NCI-H2196 (cell line): ENCODE results near the gene ARL3.
"Not testable (repeated sequence)": the region's sequence is repeated elsewhere in the genome, so short reads cannot be mapped to it uniquely, and the experiment has no call there.

Source experiments
- DNase-seq: peaks from one replicate; lab custom pipeline; 2025; ENCODE audit not compliant: unreplicated experiment; lab: John Stamatoyannopoulos, UW

ARL3 gene, protein sequence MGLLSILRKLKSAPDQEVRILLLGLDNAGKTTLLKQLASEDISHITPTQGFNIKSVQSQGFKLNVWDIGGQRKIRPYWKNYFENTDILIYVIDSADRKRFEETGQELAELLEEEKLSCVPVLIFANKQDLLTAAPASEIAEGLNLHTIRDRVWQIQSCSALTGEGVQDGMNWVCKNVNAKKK

DNA sequence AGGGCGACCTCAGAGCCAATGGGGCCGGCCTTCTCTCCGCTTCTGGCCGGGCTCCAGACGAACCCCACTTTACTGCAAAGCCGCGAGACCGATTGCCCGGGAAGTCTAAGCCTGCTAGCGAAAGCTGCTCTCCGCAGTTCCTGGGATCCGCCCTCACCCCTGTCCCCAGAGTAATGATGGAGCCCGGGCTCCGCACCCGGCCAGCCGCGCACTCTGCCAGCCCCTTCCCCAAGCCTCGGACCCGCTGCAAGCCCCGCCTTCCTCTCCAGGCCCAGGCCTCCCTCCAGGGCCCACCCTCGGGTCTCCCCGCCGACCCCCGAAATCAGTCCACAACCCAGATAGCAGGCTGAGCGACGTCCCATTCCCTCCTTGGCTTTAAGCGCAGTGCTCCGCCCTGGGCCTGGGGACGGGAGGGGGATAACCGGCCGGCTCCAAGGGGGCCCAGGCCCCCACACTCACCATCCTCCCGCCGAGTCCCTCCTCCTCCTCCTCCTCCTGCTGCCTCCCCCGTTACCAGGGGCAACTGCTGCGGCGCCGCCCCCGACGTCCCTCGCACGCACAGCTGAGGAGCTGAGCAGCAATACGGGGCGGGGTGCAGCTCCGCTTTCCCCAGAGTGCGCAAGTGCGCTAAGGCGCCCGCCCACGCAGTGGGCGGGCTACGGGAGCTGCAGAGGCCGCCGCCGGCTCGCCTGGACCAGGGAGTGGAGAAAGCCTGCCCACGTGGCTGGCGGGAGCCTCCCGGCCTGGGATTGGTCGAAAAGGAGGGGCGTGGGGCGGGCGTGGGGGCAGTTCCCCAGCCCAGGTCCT lies at the start of gene ARL3:
Gene ARL3 (minus strand): TSS at position 584 of the 807 bp plus-strand sequence. CDS start 122 bp downstream, at position 462.
- peak; percentile 91 for DNase-seq

DNA sequence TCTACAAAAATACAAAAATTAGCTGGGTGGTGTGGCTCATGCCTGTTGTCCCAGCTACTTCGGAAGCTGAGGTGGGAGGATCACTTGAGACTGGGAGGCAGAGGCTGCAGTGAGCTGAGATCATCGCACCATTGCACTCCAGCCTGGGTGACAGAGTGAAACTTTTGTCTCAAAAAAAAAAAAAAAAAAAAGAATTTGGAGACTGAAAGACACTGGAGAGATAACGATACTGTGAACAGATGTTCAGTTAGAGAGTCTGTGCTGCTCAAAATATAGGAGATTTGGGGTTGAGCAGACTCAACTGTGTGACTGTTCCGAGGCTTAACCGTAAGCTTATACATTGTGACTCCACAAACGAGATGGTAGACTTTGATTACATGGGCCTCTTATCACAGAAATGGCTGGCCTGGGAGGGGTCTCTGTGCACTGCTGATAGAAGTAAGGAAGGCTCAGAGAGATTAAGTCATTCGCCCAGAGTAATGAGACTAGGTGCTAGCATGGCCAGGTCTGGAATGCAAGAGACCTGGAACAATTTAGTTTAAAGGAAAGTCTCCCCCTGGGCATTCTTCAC lies 48.9 kb upstream of the ARL3 start:
- DNase-seq = no peak

DNA sequence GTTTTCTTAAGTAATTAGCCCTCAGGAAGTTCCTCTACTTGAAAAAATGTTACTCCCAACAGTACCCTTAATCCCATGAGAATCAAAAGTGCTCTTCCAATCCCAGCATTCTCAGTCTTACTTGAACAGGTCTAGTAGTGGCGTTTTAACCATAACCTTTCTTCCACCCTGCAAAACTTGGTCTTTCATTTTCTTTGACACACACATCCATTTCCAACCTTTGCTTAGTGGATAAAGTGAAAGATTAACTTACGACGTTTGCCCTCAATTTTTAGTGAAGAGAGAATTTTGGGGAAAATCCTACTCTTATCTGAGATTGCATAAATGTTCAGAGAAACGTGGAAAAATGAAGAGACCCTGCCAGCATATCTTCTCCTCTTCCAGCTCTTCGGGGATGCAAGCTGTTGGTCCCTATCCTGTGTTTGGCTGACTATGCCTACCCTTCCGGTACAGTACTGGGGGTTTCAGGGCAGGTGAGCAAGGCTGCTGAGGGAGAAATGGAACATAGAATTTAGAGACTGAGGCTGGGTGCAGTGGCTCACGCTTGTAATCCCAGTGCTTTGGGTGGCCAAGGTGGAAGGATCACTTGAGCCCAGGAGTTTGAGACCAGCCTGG lies 48.3 kb upstream of the ARL3 start:
- DNase-seq = no peak

DNA sequence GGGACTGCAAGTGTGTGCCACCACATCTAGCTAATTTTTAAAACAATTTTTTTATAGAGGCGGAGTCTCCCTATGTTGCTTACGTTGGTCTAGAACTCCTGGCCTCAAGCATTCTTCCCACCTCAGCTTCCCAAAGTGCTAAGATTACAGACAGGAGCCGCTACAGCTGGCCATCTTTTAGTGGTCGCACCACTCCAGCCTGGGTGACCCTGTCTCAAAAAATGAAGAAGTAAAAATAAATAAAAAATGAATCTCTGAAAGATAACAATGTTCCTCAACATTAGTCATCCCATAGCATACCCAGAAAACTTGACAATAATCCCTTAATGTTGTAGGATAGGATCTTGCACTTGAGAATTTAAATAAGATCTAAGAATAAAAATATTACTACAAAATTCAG lies 47.8 kb upstream of the ARL3 start:
- DNase-seq = no peak

DNA sequence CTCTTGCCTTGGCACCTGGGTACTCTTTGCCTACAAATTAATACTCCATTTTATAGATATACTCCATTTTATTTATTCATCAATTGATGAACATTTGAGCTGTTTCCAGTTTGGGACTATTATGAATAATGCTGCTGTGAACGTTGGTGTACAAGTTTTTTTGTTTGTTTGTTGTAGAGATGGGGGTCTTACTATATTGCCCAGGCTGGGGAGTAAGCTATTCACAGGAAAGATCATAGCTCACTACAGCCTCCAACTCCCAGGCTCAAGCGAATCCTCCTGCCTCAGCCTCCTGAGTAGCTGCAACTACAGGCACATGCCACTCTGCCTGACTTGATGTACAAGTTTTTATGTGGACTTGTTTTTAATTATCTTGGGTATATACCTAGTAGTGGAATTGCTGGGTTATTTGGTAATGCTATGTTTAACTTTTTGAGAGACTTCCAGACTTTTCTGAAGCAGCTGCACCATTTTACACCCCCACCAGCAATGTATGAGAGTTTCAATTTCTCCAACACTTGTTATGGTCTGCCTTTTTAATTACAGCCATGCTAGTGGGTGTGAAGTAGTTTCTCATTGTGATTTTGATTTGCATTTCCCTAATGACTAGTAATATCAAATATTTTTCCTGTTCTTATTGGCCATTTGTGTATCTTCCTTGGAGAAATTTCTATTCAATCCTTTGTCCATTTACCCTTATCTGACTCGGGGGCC lies 45.5 kb upstream of the ARL3 start:
- DNase-seq = no peak

DNA sequence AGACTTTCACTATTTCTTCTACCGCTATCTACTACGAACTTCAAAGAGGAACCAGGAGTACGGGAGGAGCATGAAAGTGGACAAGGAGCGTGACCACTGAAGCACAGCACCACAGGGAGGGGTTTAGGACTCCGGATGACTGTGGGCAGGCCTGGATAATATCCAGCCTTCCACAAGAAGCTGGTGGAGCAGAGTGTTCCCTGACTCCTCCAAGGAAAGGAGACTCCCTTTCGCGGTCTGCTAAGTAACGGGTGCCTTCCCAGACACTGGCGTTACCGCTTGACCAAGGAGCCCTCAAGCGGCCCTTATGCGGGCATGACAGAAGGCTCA lies 44.7 kb upstream of the ARL3 start:
- not testable (repeated sequence) for DNase-seq

DNA sequence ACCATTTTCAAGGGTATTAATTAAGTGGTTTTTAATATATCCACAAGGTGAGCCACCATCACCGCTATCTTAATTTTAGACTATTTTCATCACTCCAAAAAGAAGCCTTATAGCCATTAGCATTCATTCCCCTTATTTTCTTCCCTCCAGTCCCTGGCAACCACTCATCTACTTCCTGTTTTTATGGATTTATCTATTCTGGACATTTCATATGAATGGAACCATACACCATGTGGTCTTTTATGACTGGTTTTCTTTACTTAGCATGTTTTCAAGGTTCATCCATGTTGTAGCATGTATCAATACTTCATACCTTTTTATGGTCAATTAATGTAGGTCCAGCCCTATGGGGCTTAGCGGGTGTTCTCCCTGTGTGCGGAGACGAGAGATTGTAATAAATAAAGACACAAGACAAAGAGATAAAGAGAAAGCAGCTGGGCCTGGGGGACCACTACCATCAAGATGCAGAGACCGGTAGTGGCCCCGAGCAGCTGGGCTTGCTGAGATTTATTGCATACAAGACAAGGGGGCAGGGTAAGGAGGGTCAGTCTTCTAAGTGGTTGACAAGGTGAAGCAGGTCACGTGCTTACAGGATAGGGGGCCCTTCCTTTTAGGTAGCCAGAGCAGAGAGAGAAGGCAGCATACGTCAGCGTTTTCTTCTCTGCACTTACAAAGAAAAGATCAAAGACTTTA lies 44.2 kb upstream of the ARL3 start:
- DNase-seq = no peak

DNA sequence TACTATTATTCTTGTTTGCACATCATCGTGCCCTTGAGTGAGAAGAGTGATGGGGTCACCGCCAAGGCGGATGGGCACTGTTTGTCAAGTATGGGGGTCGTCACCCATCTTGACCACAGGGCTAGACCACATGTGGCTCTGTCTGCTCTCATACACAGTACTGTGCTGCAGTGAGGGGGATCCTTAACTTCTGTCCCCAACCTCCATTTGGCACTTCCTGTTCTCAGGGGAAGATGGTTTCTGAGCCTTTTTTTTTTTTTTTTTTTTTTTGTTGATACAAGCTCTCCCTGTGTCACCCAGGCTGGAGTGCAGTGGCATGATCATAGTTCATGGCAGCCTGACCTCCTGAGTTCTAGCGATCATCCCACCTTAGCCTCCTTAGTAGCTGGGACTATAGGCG lies 43.1 kb upstream of the ARL3 start:
- DNase-seq = no peak

DNA sequence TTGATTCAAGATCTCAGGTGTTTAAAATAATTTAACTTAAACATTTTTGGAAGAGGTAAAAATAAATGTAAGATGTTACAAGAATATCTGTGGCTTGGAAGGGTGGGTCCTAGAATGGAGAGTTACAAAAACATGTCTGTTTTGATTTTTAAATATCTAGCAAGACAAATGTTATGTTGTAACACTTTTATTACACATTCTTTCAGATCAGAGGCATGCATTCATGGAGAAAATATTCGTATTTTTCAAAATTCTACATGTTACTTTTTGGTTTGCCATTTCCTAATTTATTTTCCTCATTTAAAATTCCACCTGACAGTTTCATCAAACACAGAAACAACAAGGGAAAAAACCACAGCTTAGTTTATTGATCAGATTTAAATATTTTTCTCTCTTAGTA lies 39.5 kb upstream of the ARL3 start:
- no peak for DNase-seq

DNA sequence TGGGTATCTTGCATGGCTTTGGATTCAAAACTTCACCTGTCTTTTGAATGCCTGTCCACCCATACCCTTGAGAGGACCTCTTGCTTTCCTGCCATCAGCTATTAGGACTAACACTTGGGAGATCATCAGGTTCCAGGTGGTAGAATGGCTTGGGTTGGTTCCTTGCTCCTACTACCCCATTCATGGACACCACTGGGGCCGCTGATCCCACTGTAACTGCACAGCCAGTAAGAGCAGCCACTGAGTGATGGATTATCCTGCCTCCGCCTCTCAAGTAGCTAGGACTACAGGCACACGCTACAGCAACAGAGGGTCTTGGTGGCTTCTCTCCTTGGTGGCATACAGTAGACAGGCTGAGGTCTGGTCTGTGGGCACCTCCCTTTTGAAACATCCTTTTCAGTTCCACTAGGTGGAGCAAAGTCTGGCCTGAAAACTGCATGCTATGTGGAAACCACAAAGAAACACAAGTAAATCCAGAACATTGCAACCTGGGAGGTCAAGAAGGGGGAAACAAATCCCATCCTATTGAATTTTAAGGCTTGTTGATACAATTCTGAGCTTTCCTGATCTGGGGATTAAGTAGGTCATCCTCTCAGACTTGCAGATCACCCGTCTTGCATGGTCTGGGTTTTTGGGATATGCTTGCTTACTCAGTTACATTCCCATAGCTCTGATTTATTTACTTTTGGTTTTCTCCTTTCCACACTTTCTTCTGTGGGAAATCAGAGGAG lies 38.9 kb upstream of the ARL3 start:
- peak; percentile 7 for DNase-seq

DNA sequence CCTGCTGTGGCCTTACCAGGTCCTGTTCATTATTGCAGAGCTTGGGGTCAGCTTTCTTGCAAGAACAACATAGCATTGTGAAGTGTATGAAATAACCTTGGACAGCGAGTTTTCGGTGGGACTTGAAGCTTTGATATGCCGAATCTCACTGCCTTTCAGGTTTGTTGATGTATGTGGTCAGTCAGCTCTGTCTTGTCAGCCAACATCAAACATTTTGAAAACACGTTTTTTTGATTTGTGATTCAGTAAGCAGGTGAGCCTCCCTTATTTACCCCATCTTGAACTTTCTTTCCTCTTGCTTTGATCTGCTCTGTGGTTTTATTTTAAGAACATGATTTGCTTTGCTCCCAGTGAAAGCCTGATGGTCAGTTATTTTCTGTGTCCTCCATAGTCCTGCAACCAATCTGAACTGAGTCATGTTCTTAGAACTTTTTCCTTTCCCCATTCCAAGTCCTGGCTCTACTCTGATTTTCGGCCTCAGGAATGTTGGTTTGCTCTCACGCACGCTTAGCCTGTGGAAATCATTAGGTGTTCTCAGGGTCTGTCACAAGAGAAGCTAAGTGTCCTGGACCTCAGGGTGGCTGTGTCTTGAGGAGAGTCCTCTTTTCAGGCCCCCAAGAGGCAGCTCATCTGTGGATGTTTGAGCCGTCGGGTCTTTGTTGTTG lies 38.2 kb upstream of the ARL3 start:
- DNase-seq = no peak

DNA sequence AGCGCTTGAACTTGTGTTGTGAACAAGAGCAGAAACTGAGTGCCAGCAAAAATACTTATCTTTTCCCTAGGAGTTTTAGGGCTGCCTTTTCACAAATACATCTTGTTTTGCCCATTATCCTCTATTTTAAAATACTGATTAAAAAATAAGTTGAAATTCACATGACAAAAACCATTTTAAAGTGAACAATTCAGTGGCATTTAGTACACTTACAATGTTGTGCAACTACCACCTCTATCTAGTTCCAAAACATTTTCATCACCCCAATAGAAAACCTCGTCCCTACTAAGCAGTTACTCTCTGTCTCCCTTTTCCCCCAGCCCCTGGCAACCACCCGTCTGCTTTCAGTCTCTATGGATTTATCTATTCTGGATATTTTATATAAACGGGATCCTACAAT lies 31.0 kb upstream of the ARL3 start:
- DNase-seq = no peak

DNA sequence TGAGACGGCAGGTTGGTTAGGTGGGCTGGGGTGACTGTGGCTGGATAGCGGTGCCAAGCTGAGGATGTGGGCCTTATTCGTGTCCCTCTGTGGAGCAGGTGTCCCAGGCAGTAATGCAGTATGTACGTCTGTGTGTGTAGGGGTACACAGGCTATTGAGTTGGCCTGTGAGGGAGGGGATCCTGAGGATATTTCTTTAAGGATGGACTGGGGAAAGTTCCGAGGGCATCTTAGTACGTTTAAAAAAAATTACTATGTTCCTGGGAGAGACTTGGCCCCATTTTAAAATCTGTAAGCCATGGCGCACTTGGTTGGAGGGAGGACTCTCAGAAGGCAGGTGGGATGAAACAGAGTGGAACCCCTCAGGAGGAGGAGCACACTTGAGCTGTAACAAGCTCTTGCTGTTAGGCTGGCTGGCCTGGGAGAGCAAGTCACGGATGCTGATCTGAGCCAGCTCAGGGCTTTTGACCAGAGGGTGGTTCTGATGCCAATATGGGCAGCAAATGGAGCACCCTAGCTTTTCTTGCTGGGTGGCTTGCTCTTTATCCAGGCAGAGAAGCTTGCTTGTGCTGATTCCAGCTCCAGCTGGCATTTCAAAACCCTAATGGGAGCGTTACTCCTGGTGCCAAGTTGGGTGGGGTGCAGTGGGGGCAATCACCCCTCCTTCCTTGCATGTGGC lies 30.3 kb upstream of the ARL3 start:
- no peak for DNase-seq

DNA sequence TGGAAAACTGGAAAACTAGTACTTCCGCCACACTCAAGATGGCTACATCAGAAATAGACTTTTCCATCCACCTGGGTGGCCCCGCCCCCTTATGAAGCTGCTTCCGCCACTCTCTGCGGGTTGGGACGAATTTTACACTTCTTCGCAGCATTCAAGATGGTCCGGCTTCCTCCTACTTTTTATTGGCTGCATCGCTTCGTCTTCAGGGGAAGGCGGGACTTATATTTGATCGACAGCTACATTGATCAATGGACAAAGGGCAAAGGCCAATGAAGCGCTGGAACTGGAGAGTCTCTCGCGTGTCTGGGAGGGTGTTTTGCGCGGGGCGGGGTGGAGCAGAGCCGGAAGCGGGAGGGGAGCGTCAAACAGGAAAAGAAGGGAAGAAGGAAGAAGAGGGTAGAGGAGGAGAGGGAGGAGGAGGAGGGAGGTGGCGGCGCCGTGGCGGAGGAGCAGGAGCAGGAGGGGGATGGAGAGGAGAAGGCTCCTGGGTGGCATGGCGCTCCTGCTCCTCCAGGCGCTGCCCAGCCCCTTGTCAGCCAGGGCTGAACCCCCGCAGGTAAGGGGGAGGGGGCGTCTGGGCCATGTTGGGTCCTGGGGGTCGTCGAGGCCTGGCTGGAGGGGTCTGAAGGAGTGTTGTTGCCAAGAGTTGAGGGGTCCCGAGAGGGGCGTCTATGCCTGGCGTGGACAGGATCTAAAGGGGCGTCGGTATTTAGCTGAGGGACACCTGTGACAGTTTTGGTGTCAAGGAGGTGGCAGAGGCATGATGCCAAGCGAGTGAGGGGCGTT lies 29.6 kb upstream of the ARL3 start, which contains the start of gene WBP1L:
Gene WBP1L (plus strand): TSS at position 361 of the 786 bp plus-strand sequence. CDS start 106 bp downstream, at position 467.
- DNase-seq = peak; percentile 91

DNA sequence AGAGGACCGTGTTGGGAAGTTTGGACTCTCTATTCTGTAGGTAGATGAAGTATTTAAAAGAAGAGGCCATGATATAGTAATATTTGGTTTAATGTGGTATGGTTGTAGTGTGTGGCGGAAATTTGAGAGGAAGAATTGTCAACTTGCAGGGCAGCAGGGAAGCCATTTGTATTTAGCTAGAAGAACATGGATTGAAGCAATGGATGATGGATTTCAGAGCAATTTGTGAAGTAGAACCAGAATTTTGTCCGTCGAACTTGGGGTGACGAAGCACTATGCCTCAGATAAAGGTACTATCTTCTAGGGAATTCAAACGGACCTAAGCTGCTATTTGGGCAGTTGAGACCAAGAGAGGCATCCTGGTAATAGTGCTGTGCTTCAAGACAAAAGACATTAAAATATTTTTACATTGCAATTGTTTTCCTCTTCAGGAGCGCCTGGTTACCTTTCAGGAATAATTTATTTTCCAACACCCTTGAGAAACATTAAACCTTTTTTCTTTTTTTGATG lies 28.9 kb upstream of the ARL3 start:
- DNase-seq = no peak

DNA sequence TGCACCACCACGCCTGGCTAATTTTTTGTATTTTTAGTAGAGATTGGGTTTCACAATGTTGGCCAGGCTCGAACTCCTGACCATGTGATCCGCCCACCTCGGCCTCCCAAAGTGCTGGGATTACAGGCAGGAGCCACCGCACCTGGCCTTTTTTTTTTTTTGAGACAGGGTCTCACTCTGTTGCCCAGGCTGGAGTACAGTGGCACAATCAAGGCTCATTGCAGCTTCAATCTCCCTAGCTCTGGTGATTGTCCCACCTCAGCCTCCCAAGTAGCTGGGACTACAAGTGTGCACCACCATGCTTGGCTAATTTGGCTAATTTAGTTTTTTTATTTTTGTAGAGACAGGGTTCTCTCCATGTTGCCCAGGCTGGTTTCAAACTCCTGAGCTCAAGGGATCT lies 28.1 kb upstream of the ARL3 start:
- DNase-seq = not testable (repeated sequence)

DNA sequence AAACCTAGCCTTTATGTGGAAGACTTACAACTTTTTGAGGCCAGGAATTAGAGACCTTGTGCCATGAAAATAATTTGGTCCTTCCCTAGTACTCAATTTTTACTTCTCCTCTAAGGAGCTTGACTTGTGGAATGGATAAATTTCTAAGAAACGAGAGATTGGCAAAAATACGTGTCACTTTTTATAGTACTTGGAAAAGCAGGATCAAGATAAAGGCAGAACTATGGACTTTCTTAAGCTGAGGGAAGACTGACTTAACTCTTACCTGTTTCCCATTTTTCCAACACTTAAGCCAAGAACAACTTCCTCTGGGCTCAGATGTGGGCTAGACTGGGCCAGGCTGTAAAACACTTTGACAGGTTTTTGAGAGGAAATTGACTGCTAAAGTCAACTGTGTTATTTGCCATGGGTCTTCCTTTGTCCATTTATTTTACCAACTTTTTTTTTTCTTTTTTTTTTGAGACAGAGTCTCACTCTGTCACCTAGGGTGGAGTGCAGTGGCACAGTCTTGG lies 27.6 kb upstream of the ARL3 start:
- no peak for DNase-seq

DNA sequence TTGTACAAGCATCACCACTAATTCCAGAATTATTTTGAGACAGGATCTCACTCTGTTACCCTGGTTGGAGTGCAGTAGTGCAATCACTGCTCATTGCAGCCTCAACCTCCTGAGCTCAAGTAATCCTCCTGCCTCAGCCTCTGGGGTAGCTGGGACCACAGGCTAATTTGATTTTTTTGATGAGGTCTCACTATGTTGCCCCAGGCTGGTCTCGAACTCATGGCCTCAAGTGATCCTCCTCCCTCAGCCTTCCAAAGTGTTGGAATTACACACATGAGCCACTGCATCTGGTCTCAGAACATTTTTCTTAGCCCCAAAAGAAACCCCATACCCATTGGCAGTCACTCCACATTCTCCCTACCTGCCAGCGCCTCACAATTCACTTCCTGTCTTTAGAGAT lies 26.0 kb upstream of the ARL3 start:
- no peak for DNase-seq
